ENCODE measurements around the gene IL11. TPM values are rescaled to one million over a fixed set of nuclear protein-coding genes. Genes with fewer than 3 reads are reported as not detected.

IL11 gene
- total RNA-seq, 1 experiment from 2014 or later, result 1.8 TPM

DNA sequence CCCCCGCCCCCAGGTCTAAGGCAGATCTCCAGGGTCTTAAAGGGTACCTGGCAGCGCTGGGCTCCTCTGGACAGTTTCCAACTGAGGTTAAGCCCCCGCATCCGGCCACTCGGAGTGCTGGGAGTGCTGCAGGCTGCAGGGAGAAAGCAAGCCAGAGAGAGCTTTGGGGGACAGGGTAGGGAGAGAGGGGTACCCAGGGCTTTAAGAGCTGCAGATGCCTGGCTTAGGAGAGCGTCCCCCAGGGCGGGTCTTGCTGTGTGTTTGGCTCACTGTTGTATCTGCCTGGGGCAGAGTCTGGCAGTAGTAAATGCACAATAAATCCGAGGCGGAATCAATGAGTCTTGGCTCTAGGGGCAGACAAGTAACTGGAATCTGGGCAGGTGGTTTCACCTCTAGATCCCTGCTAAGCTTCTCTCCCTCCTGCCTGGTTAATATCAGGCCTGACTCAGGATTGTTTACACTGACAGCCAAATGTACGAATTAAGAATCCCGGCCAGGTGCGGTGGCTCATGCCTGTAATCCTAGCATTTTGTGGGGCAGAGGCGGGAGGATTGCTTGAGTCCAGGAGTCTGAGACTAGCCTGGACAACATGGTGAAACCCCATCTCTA is 14.9 kb downstream of the IL11 start:
- CTCF ChIA-PET, result interaction anchor here (1.1 to 2.4 kb wide), 7 partner anchors 10 to 190 kb away, joined by 3 to 8 read pairs (median 4); partner anchors contain the start of genes KMT5C and TMEM238
- H3K36me3 Mint-ChIP-seq, result no peaks in the 10 kb centered on the region
- ATAC-seq (no peak), DNase-seq (ENCODE audit: low spot score) (no peak)
- no peaks in the 10 kb centered on the region for H3K9me3 Mint-ChIP-seq
- TF ChIP-seq, protein P1, sequence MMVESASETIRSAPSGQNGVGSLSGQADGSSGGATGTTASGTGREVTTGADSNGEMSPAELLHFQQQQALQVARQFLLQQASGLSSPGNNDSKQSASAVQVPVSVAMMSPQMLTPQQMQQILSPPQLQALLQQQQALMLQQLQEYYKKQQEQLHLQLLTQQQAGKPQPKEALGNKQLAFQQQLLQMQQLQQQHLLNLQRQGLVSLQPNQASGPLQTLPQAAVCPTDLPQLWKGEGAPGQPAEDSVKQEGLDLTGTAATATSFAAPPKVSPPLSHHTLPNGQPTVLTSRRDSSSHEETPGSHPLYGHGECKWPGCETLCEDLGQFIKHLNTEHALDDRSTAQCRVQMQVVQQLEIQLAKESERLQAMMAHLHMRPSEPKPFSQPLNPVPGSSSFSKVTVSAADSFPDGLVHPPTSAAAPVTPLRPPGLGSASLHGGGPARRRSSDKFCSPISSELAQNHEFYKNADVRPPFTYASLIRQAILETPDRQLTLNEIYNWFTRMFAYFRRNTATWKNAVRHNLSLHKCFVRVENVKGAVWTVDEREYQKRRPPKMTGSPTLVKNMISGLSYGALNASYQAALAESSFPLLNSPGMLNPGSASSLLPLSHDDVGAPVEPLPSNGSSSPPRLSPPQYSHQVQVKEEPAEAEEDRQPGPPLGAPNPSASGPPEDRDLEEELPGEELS (CRISPR knock-in tag; IDR thresholded peaks at IDR 0.05), result no peak
- TF ChIP-seq NFE2L1 (CRISPR knock-in tag; IDR thresholded peaks at IDR 0.05), result no peak
- no peak for TF ChIP-seq CREB1 (CRISPR knock-in tag; IDR thresholded peaks at IDR 0.05)
- TF ChIP-seq SOX15 (CRISPR knock-in tag; IDR thresholded peaks at IDR 0.05), result no peak
- TF ChIP-seq, protein P2, sequence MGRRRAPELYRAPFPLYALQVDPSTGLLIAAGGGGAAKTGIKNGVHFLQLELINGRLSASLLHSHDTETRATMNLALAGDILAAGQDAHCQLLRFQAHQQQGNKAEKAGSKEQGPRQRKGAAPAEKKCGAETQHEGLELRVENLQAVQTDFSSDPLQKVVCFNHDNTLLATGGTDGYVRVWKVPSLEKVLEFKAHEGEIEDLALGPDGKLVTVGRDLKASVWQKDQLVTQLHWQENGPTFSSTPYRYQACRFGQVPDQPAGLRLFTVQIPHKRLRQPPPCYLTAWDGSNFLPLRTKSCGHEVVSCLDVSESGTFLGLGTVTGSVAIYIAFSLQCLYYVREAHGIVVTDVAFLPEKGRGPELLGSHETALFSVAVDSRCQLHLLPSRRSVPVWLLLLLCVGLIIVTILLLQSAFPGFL (CRISPR knock-in tag; IDR thresholded peaks at IDR 0.05; ENCODE audit: borderline replicate concordance), result no peak
- TF ChIP-seq, protein P3, sequence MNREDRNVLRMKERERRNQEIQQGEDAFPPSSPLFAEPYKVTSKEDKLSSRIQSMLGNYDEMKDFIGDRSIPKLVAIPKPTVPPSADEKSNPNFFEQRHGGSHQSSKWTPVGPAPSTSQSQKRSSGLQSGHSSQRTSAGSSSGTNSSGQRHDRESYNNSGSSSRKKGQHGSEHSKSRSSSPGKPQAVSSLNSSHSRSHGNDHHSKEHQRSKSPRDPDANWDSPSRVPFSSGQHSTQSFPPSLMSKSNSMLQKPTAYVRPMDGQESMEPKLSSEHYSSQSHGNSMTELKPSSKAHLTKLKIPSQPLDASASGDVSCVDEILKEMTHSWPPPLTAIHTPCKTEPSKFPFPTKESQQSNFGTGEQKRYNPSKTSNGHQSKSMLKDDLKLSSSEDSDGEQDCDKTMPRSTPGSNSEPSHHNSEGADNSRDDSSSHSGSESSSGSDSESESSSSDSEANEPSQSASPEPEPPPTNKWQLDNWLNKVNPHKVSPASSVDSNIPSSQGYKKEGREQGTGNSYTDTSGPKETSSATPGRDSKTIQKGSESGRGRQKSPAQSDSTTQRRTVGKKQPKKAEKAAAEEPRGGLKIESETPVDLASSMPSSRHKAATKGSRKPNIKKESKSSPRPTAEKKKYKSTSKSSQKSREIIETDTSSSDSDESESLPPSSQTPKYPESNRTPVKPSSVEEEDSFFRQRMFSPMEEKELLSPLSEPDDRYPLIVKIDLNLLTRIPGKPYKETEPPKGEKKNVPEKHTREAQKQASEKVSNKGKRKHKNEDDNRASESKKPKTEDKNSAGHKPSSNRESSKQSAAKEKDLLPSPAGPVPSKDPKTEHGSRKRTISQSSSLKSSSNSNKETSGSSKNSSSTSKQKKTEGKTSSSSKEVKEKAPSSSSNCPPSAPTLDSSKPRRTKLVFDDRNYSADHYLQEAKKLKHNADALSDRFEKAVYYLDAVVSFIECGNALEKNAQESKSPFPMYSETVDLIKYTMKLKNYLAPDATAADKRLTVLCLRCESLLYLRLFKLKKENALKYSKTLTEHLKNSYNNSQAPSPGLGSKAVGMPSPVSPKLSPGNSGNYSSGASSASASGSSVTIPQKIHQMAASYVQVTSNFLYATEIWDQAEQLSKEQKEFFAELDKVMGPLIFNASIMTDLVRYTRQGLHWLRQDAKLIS (CRISPR knock-in tag; IDR thresholded peaks at IDR 0.05; ENCODE audit: borderline replicate concordance), result no peak
- no peak for TF ChIP-seq FOXJ3 (CRISPR knock-in tag; IDR thresholded peaks at IDR 0.05; ENCODE audit: borderline replicate concordance)
- no peak for TF ChIP-seq ZNF138 (CRISPR knock-in tag; conservative IDR thresholded peaks at IDR 0.05)
- TF ChIP-seq, protein P4, sequence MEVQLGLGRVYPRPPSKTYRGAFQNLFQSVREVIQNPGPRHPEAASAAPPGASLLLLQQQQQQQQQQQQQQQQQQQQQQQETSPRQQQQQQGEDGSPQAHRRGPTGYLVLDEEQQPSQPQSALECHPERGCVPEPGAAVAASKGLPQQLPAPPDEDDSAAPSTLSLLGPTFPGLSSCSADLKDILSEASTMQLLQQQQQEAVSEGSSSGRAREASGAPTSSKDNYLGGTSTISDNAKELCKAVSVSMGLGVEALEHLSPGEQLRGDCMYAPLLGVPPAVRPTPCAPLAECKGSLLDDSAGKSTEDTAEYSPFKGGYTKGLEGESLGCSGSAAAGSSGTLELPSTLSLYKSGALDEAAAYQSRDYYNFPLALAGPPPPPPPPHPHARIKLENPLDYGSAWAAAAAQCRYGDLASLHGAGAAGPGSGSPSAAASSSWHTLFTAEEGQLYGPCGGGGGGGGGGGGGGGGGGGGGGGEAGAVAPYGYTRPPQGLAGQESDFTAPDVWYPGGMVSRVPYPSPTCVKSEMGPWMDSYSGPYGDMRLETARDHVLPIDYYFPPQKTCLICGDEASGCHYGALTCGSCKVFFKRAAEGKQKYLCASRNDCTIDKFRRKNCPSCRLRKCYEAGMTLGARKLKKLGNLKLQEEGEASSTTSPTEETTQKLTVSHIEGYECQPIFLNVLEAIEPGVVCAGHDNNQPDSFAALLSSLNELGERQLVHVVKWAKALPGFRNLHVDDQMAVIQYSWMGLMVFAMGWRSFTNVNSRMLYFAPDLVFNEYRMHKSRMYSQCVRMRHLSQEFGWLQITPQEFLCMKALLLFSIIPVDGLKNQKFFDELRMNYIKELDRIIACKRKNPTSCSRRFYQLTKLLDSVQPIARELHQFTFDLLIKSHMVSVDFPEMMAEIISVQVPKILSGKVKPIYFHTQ (CRISPR knock-in tag; IDR thresholded peaks at IDR 0.05), result no peak
- no peak for TF ChIP-seq EMX1 (CRISPR knock-in tag; IDR thresholded peaks at IDR 0.05)
- TF ChIP-seq, protein P5, sequence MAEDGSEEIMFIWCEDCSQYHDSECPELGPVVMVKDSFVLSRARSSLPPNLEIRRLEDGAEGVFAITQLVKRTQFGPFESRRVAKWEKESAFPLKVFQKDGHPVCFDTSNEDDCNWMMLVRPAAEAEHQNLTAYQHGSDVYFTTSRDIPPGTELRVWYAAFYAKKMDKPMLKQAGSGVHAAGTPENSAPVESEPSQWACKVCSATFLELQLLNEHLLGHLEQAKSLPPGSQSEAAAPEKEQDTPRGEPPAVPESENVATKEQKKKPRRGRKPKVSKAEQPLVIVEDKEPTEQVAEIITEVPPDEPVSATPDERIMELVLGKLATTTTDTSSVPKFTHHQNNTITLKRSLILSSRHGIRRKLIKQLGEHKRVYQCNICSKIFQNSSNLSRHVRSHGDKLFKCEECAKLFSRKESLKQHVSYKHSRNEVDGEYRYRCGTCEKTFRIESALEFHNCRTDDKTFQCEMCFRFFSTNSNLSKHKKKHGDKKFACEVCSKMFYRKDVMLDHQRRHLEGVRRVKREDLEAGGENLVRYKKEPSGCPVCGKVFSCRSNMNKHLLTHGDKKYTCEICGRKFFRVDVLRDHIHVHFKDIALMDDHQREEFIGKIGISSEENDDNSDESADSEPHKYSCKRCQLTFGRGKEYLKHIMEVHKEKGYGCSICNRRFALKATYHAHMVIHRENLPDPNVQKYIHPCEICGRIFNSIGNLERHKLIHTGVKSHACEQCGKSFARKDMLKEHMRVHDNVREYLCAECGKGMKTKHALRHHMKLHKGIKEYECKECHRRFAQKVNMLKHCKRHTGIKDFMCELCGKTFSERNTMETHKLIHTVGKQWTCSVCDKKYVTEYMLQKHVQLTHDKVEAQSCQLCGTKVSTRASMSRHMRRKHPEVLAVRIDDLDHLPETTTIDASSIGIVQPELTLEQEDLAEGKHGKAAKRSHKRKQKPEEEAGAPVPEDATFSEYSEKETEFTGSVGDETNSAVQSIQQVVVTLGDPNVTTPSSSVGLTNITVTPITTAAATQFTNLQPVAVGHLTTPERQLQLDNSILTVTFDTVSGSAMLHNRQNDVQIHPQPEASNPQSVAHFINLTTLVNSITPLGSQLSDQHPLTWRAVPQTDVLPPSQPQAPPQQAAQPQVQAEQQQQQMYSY (CRISPR knock-in tag; IDR thresholded peaks at IDR 0.05), result no peak
- TF ChIP-seq, protein P6, sequence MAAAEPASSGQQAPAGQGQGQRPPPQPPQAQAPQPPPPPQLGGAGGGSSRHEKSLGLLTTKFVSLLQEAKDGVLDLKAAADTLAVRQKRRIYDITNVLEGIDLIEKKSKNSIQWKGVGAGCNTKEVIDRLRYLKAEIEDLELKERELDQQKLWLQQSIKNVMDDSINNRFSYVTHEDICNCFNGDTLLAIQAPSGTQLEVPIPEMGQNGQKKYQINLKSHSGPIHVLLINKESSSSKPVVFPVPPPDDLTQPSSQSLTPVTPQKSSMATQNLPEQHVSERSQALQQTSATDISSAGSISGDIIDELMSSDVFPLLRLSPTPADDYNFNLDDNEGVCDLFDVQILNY (CRISPR knock-in tag; IDR thresholded peaks at IDR 0.05), result no peak
- TF ChIP-seq, protein P7, sequence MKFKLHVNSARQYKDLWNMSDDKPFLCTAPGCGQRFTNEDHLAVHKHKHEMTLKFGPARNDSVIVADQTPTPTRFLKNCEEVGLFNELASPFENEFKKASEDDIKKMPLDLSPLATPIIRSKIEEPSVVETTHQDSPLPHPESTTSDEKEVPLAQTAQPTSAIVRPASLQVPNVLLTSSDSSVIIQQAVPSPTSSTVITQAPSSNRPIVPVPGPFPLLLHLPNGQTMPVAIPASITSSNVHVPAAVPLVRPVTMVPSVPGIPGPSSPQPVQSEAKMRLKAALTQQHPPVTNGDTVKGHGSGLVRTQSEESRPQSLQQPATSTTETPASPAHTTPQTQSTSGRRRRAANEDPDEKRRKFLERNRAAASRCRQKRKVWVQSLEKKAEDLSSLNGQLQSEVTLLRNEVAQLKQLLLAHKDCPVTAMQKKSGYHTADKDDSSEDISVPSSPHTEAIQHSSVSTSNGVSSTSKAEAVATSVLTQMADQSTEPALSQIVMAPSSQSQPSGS (CRISPR knock-in tag; IDR thresholded peaks at IDR 0.05; ENCODE audit: borderline replicate concordance, low read depth), result no peak
- TF ChIP-seq GABPB1 (CRISPR knock-in tag; IDR thresholded peaks at IDR 0.05), result no peak
- no peak for TF ChIP-seq GTF2I (CRISPR knock-in tag; conservative IDR thresholded peaks at IDR 0.05)
- no peak for TF ChIP-seq ZNF671 (CRISPR knock-in tag; IDR thresholded peaks at IDR 0.05)
- TF ChIP-seq OVOL2 (CRISPR knock-in tag; IDR thresholded peaks at IDR 0.05; ENCODE audit: borderline replicate concordance), result no peak
- POLR2A ChIA-PET, result interaction anchor here (1.5 kb wide), 1 partner anchor 16 kb away, joined by 4 read pairs; the partner anchor contains the start of gene KMT5C
- H3K4me3 Mint-ChIP-seq, result peak overlapping the region; percentile 49
- peaks cover 88% of the 10 kb centered on the region for H3K27me3 Mint-ChIP-seq (ENCODE audit: low read depth)
- no peak overlapping the region for H3K27ac Mint-ChIP-seq
- peaks cover 27% of the 10 kb centered on the region for H3K4me1 Mint-ChIP-seq

Data from WTC11 (cell line).